Measurements from ENCODE around the gene FEM1B. TPM values are rescaled to one million over a fixed set of nuclear protein-coding genes. Genes with fewer than 3 reads are reported as not detected.

FEM1B gene
- total and polyA plus RNA-seq, 2 of the 8 experiments (the other 6 are each of a cell fraction or from before 2014, with no cell fraction given), result 36.1 to 83.8 TPM

DNA sequence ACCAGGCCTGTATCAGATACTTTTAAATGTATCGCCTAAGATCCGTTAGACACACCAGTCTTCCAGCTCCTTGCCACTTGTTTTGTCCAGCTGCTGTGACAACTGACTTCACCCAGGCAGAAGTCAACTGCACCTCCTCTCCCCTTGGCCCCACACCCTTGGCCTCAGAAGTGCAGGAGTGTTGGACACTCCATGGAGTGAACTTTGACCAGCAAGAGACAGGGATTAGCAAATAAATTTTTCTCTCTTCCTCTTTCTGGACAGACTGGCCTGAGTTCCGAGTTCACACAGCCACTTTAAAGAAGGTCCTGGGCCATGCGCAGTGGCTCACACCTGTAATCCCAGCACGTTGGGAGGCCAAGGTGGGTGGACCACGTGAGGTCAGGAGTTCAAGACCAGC is 45.1 kb upstream of the FEM1B start (continued):
- TF ChIP-seq, protein P1, sequence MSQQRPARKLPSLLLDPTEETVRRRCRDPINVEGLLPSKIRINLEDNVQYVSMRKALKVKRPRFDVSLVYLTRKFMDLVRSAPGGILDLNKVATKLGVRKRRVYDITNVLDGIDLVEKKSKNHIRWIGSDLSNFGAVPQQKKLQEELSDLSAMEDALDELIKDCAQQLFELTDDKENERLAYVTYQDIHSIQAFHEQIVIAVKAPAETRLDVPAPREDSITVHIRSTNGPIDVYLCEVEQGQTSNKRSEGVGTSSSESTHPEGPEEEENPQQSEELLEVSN (IDR thresholded peaks at IDR 0.05), result no peak
- TF ChIP-seq RAD21 (IDR thresholded peaks at IDR 0.05 in 1 of 2, conservative IDR thresholded peaks at IDR 0.05 in 1 of 2; ENCODE audit: low read depth in 2 of 2, low read length in 2 of 2) (no peak), CTBP2 (IDR thresholded peaks at IDR 0.05; ENCODE audit: borderline replicate concordance, insufficient read depth, insufficient read length, low read length) (no peak), SP4 (IDR thresholded peaks at IDR 0.05; ENCODE audit: low read length) (no peak), BRCA1 (IDR thresholded peaks at IDR 0.05; ENCODE audit: low read depth, low read length) (no peak), JUN (IDR thresholded peaks at IDR 0.05; ENCODE audit: low read depth, low read length) (no peak), RBBP5 (IDR thresholded peaks at IDR 0.05; ENCODE audit: borderline replicate concordance, low read depth, low read length) (no peak)

Measured in H1 (cell line).